ENCODE data around the gene POP4. TPM values are rescaled to one million over a fixed set of nuclear protein-coding genes. Genes with fewer than 3 reads are reported as not detected.
A peak's percentile ranks its signal among the peaks of the same experiment; 100 is the strongest.

POP4 gene
- total RNA-seq, 1 donor from 2014 or later = 63.9 TPM

GRCh38 chr19:29665215-29665825 lies 59.2 kb downstream of the POP4 start, which contains the start of gene PLEKHF1:
TSS of gene PLEKHF1 (plus strand) at chr19:29665461. CDS start at chr19:29673840, 8,379 bp downstream.
- no peak within 1 kb of the TSS for H3K27ac Mint-ChIP-seq (ENCODE audit: unreplicated experiment)
- H3K4me3 Mint-ChIP-seq = peak within 1 kb of the TSS; percentile 80
- peak; percentile 83 for DNase-seq (ENCODE audit: low read depth, low spot score)
- TF ChIP-seq CTCF (conservative IDR thresholded peaks at IDR 0.05) = no peak
- peaks cover 47% of the 10 kb centered on the region for H3K27me3 Mint-ChIP-seq (ENCODE audit: low read depth)
- no peaks in the 10 kb centered on the region for H3K9me3 Mint-ChIP-seq
- H3K36me3 Mint-ChIP-seq (ENCODE audit: low read depth) = no peaks in the 10 kb centered on the region
- H3K4me1 Mint-ChIP-seq = peaks cover 14% of the 10 kb centered on the region

- TF ChIP-seq CTCF (conservative IDR thresholded peaks at IDR 0.05) = no peak
Measured at GRCh38 chr19:29665826-29666577, 59.9 kb downstream of the POP4 start.

More at GRCh38 chr19:29665826-29666577, 59.9 kb downstream of the POP4 start:
- no peaks in the 10 kb centered on the region for H3K36me3 Mint-ChIP-seq (ENCODE audit: low read depth)
- no peak for DNase-seq (ENCODE audit: low read depth, low spot score)
- peaks cover 47% of the 10 kb centered on the region for H3K27me3 Mint-ChIP-seq (ENCODE audit: low read depth)
- peak overlapping the region; percentile 80 for H3K4me3 Mint-ChIP-seq
- peaks cover 14% of the 10 kb centered on the region for H3K4me1 Mint-ChIP-seq
- no peaks in the 10 kb centered on the region for H3K9me3 Mint-ChIP-seq
- no peak overlapping the region for H3K27ac Mint-ChIP-seq (ENCODE audit: unreplicated experiment)

Other genes with a start within 250 kb of the POP4 start
- 0.21 TPM in 1 of 2 replicates, not detected in the other for gene VSTM2B, start 80.3 kb upstream of the POP4 start, total RNA-seq
- 1.2 TPM in 2 replicates for gene PLEKHF1, start 59.2 kb downstream of the POP4 start, total RNA-seq
- 37.9 and 38.1 TPM in 2 replicates for gene C19orf12, start 109.0 kb downstream of the POP4 start, total RNA-seq
- 26.1 and 29.7 TPM in 2 replicates for gene CCNE1, start 205.7 kb downstream of the POP4 start, total RNA-seq